Mucosa of descending colon (tissue), 3 donors: Measurements from ENCODE around the gene GANC. TPM values are rescaled to one million over a fixed set of nuclear protein-coding genes. Genes with fewer than 3 reads are reported as not detected.
"Not testable (repeated sequence)": the region's sequence is repeated elsewhere in the genome, so short reads cannot be mapped to it uniquely, and the experiment has no call there.

Experiments
- ATAC-seq: fragments of 200-7000 bp; cut with Tn5 transposase; one replicate; pipeline ENCODE4 v1.9.1; 2020; ENCODE audit warnings: mild to moderate bottlenecking, moderate library complexity
- DNase-seq, 3 donors: peaks; one replicate each; pipeline ENCODE4 v3.0.0-alpha.2; 2020
- H3K36me3 ChIP-seq: fragments of 200-600 bp; one replicate; pipeline ENCODE4 v1.8.0; 2021; ENCODE audit warnings: low read depth, mild to moderate bottlenecking
- H3K4me1 ChIP-seq: fragments of 200-600 bp; one replicate; pipeline ENCODE4 v1.8.0; 2021; ENCODE audit warnings: low read depth, mild to moderate bottlenecking
- H3K4me3 ChIP-seq: fragments of 200-600 bp; one replicate; pipeline ENCODE4 v1.8.0; 2021; ENCODE audit warnings: mild to moderate bottlenecking
- H3K9me3 ChIP-seq: fragments of 200-600 bp; one replicate; pipeline ENCODE4 v1.8.0; 2021; ENCODE audit warnings: mild to moderate bottlenecking
- CTCF ChIP-seq: fragments of 200-600 bp; IDR thresholded peaks from one replicate; pipeline ENCODE4 v1.8.0; 2022; ENCODE audit warnings: antibody characterized with exemption, mild to moderate bottlenecking
- intact Hi-C, 2 donors: fragments of 100-400 bp; cut with DNase I in 1 of 2; cut with micrococcal nuclease in 1 of 2; formaldehyde crosslinking; loops; one replicate each; pipeline versions ENCODE4 v1.11.0 to v1.11.1; 2022; cut with DNase I, micrococcal nuclease
- total RNA-seq, 3 donors: library from RNA; stranded (reverse); fragmentation: NEBNext Ultra II Directional in 2 of 3; extraction: Animal tissue kit (Norgen Biotek cat#: 25700) in 2 of 3; gene quantifications; one replicate each; pipeline versions ENCODE4 v1.2.1 to v1.2.4, GENCODE V29; 2021 to 2023
- donor health status: DM: no; HTN: no; CAD: no; lungs with moderate emphysema.
- donor health status: DM: no; HTN: no; CAD: no.
- donor health status: DM: no; HTN: yes; CAD: no.

GANC gene
- total RNA-seq, 3 donors from 2014 or later: 41.9 to 51.6 (median 51.3) TPM

DNA sequence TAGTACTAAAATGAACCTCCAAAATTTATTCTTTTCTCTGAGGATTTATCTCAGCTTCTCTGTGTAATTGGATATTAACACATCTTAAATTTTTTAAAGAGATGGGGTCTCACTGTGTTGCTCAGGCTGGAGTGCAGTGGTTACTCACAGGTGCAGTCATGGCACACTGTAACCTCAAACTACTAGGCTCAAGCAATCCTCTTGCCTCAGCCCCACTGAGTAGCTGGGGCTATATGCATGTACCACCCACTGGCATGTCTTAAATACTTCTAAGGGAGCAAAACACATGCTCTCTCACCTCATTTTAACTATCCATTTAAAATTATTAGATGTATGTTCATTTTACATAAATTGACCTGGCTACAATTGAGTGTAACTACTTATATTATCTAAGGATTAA is 11.6 kb downstream of the GANC start:
- intact Hi-C loops: no loop called here
- Histone ChIP-seq H3K4me1 (peaks cover 11% of the 10 kb centered on the region), H3K9me3 (no peaks in the 10 kb centered on the region), H3K36me3 (no peaks in the 10 kb centered on the region), H3K4me3 (no peak overlapping the region)
- ATAC-seq (no peak), DNase-seq (no peak)
- no peak for TF ChIP-seq CTCF

GRCh38 chr15:42285034-42285433 is 12.0 kb downstream of the GANC start:
- no peaks in the 10 kb centered on the region for H3K9me3 ChIP-seq
- H3K4me3 ChIP-seq: no peak overlapping the region
- peaks cover 11% of the 10 kb centered on the region for H3K4me1 ChIP-seq
- no peaks in the 10 kb centered on the region for H3K36me3 ChIP-seq
- DNase-seq (no peak), ATAC-seq (no peak)
- no peak for TF ChIP-seq CTCF
- intact Hi-C loops: no loop called here

DNA sequence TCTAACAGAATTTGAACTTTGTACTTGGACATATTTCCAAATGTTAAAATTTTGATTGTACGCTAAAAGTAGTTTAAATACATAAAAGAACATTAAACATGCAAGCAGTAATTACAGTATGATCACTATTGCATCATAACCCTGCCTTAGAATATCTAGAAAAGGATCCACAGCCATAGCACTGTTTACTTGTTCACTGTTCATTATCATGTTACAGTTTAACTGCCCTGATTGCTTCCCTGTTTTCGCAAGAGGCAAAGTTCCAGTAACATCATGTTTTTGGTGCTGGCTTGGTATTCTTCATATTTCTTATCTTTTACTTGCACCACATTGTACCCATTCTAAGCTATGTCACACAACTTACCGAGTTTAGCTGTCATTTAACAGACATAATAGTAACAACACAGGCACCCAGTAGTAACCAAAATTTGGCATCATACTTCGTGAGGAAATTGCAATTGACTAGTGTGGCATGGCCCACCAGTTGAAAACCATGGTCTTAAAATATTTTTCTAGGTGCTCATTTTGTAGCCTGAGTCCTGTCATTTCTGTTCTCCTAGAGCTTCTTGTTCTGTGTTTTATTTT is 13.5 kb downstream of the GANC start:
- H3K9me3 ChIP-seq: no peaks in the 10 kb centered on the region
- peaks cover 11% of the 10 kb centered on the region for H3K4me1 ChIP-seq
- H3K4me3 ChIP-seq: no peak overlapping the region
- intact Hi-C loops: no loop called here
- TF ChIP-seq CTCF: no peak
- ATAC-seq: peak; percentile 97
- H3K36me3 ChIP-seq: no peaks in the 10 kb centered on the region
- peak in 1 of 3 donors; percentile 25 for DNase-seq

DNA sequence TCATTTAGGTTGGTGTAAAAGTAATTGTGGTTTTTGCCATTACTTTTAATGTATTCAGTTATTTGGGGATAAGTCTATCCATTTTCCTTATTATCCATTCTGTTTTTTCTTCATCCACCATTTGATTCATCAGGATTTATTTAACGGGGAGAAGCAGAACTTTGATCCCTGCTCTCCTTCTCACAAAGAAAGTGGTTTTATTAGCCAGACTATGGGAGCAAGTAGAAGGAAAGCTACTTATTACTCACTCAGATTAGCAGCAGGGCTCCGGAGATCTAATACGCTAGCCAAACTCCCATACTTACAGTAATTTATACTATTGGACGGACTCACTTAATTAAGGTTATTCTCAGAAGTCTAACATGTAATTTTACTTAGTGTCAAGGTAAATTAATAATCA is 14.9 kb downstream of the GANC start:
- ATAC-seq (no peak), DNase-seq (no peak)
- intact Hi-C loops: no loop called here
- H3K36me3 ChIP-seq: no peaks in the 10 kb centered on the region
- TF ChIP-seq CTCF: no peak
- peaks cover 11% of the 10 kb centered on the region for H3K4me1 ChIP-seq
- H3K4me3 ChIP-seq: no peak overlapping the region
- no peaks in the 10 kb centered on the region for H3K9me3 ChIP-seq

GRCh38 chr15:42289166-42289565 is 16.2 kb downstream of the GANC start:
- TF ChIP-seq CTCF: no peak
- Histone ChIP-seq H3K4me3 (no peak overlapping the region), H3K4me1 (peaks cover 11% of the 10 kb centered on the region), H3K36me3 (no peaks in the 10 kb centered on the region), H3K9me3 (no peaks in the 10 kb centered on the region)
- intact Hi-C loops: no loop called here
- DNase-seq: no peak
- peak; percentile 47 for ATAC-seq

DNA sequence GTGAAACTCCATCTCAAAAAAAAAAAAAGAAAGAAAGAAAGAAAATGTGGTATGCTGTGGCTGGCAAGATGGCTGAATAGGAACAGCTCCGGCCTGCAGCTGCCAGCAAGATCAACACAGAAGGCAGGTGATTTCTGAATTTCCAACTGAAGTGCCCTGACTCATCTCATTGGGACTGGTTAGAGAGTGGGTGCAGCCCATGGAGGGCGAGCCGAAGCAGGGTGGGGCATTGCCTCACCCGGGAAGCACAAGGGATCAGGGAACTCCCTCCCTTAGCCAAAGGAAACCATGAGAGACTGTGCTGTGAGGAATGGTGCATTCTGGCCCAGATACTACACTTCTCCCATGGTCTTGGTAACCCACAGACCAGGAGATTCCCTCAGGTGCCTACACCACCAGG is 28.0 kb downstream of the GANC start:
- H3K36me3 ChIP-seq, H3K4me1 ChIP-seq, H3K9me3 ChIP-seq, intact Hi-C loops, H3K4me3 ChIP-seq: not testable (repeated sequence)
- ATAC-seq (peak; percentile 46), DNase-seq (peak in 1 of 3 donors; percentile 48)
